HepG2 (cell line): ENCODE measurements around the gene SPI1. TPM values are rescaled to one million over a fixed set of nuclear protein-coding genes. Genes with fewer than 3 reads are reported as not detected.

Experiments used
- CENPX ChIP-seq: sonication (generic); formaldehyde crosslinking; IDR thresholded peaks from 2 replicates; pipeline ENCODE4 v1.9.0; 2021; ENCODE audit warnings: mild to moderate bottlenecking, missing genetic modification reagents, moderate library complexity
- DR1 ChIP-seq: sonication (generic); formaldehyde crosslinking; IDR thresholded peaks from 2 replicates; pipeline ENCODE4 v1.8.0; 2021; ENCODE audit warnings: mild to moderate bottlenecking, missing genetic modification reagents, inconsistent platforms
- FOXO1 ChIP-seq: sonication (generic); formaldehyde crosslinking; IDR thresholded peaks from 2 replicates; pipeline ENCODE4 v1.4.0; 2020; ENCODE audit warnings: missing genetic modification reagents
- GZF1 ChIP-seq: sonication (generic); formaldehyde crosslinking; IDR thresholded peaks from 2 replicates; pipeline ENCODE4 v1.5.1; 2020; ENCODE audit warnings: mild to moderate bottlenecking, missing genetic modification reagents
- REST ChIP-seq, 2 experiments: IDR thresholded peaks; 2 replicates each; pipeline ENCODE4 v1.6.1; 2011 to 2012; ENCODE audit warnings: low read length in 2 of 2, borderline replicate concordance in 1 of 2, low read depth in 1 of 2, mild to moderate bottlenecking in 1 of 2, moderate library complexity in 1 of 2
- SRSF1 ChIP-seq: fragments of 200-400 bp; formaldehyde crosslinking; optimal IDR thresholded peaks from 2 replicates; pipeline ENCODE3; 2017; ENCODE audit warnings: mild to moderate bottlenecking, low read depth, low read length, moderate library complexity
- TAF1 ChIP-seq: sonication (generic); formaldehyde crosslinking; IDR thresholded peaks from 2 replicates; pipeline ENCODE4 v1.4.0; 2020; ENCODE audit warnings: missing genetic modification reagents
- ZFP90 ChIP-seq: sonication (generic); formaldehyde crosslinking; IDR thresholded peaks from 2 replicates; pipeline ENCODE4 v1.8.0; 2022; ENCODE audit warnings: missing genetic modification reagents, mild to moderate bottlenecking, inconsistent platforms, borderline replicate concordance
- ZNF12 ChIP-seq: sonication (generic); formaldehyde crosslinking; IDR thresholded peaks from 2 replicates; pipeline ENCODE4 v1.5.0; 2020; ENCODE audit warnings: missing genetic modification reagents
- ZNF343 ChIP-seq: sonication (generic); formaldehyde crosslinking; IDR thresholded peaks from 2 replicates; pipeline ENCODE4 v1.4.0; 2020; ENCODE audit warnings: mild to moderate bottlenecking, missing genetic modification reagents
- ZNF430 ChIP-seq: sonication (generic); formaldehyde crosslinking; IDR thresholded peaks from 2 replicates; pipeline ENCODE4 v1.9.0; 2021; ENCODE audit warnings: mild to moderate bottlenecking, missing genetic modification reagents
- ZNF441 ChIP-seq: sonication (generic); formaldehyde crosslinking; IDR thresholded peaks from 2 replicates; pipeline ENCODE4 v1.7.0; 2021; ENCODE audit warnings: missing genetic modification reagents, borderline replicate concordance
- polyA plus RNA-seq, 8 experiments: library from polyadenylated mRNA; depleted of rRNA in 3 of 8; stranded (reverse) in 7 of 8; unstranded in 1 of 8; fragments of >200 nt; fragmentation: Illumina TruSeq in 4 of 8; extraction: Trizol in 4 of 8; gene quantifications; 2 replicates each; pipeline versions ENCODE4 v1.2.1 to v1.2.3, GENCODE V29; 2011 to 2016; ENCODE audit warnings: low read depth in 4 of 8, missing spikeins in 1 of 8, mixed read lengths in 1 of 8; ENCODE audit not compliant: insufficient read depth in 1 of 8
- total RNA-seq, 5 experiments: library from RNA; depleted of rRNA; stranded (reverse); fragments of >200 nt; fragmentation: Illumina TruSeq; extraction: Trizol; gene quantifications; 2 replicates each; pipeline ENCODE4 v1.2.3, GENCODE V29; 2016; ENCODE audit warnings: low read depth in 1 of 5

The SPI1 gene
- total and polyA plus RNA-seq, 2 of the 13 experiments (the other 11 are each of a cell fraction or from before 2014, with no cell fraction given) = not detected

- TF ChIP-seq TAF1 (CRISPR knock-in tag) (no peak), ZNF343 (no peak), ZNF430 (CRISPR knock-in tag) (no peak), ZFP90 (CRISPR knock-in tag) (no peak), ZNF441 (CRISPR knock-in tag) (no peak), DR1 (CRISPR knock-in tag) (no peak), GZF1 (no peak), REST (IDR thresholded peaks at IDR 0.05; ENCODE audit: borderline replicate concordance in 1 of 2, low read depth in 1 of 2, low read length in 2 of 2) (no peak), SRSF1 (no peak), ZNF12 (CRISPR knock-in tag) (no peak), CENPX (no peak), FOXO1 (no peak)
- TF ChIP-seq, all 625 proteins: peak for 0
Observed at GRCh38 chr11:47350315-47350714, 28.0 kb downstream of the SPI1 start (continued).
